22Rv1 (cell line): Measurements from ENCODE around the gene PRAF2.

Source experiments
- ZFX ChIP-seq: fragments of 450-650 bp; IDR thresholded peaks from 2 replicates; pipeline ENCODE4 v1.6.1; 2017; ENCODE audit warnings: antibody characterized with exemption, borderline replicate concordance
- TF ChIP-seq, protein P1 (sequence below): fragments of 450-650 bp; IDR thresholded peaks from 2 replicates; pipeline ENCODE4 v1.5.1; 2017; ENCODE audit warnings: mild to moderate bottlenecking

DNA sequence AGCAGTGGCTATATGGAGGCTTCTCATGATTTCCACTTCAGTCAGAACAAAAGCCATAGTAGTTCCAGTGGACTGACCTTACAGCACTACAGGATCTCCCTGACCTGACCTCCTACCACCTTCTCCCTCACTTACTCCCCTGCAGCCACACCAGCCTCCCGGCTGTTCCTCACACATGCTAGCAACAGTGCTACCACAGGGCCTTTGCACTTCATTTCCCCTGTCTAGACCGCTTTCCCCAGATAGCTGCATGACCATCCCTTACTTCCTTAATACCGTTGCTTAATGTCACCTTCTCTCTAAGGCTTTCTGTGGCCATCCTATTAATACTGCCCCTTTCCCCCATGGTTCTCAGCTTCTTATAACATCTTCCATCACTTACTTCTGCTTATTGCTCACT is 36.6 kb upstream of the PRAF2 start:
- TF ChIP-seq, protein P1, sequence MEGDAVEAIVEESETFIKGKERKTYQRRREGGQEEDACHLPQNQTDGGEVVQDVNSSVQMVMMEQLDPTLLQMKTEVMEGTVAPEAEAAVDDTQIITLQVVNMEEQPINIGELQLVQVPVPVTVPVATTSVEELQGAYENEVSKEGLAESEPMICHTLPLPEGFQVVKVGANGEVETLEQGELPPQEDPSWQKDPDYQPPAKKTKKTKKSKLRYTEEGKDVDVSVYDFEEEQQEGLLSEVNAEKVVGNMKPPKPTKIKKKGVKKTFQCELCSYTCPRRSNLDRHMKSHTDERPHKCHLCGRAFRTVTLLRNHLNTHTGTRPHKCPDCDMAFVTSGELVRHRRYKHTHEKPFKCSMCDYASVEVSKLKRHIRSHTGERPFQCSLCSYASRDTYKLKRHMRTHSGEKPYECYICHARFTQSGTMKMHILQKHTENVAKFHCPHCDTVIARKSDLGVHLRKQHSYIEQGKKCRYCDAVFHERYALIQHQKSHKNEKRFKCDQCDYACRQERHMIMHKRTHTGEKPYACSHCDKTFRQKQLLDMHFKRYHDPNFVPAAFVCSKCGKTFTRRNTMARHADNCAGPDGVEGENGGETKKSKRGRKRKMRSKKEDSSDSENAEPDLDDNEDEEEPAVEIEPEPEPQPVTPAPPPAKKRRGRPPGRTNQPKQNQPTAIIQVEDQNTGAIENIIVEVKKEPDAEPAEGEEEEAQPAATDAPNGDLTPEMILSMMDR, result no peak
- TF ChIP-seq ZFX, result no peak
